Measurements from ENCODE around the gene ENPP6.
"Not testable (repeated sequence)": the region's sequence is repeated elsewhere in the genome, so short reads cannot be mapped to it uniquely, and the experiment has no call there.

The ENPP6 gene

GRCh38 chr4:184142121-184143000, 75.3 kb downstream of the ENPP6 start:
- no peak for TF ChIP-seq TAF1 (IDR thresholded peaks at IDR 0.05; ENCODE audit: borderline replicate concordance, low read depth, low read length)
- TF ChIP-seq POLR2AphosphoS5 (IDR thresholded peaks at IDR 0.05; ENCODE audit: low read depth, low read length), result no peak
- no peak for TF ChIP-seq POLR2A (IDR thresholded peaks at IDR 0.05; ENCODE audit: low read depth, low read length)
- DNase-seq (ENCODE audit: insufficient read length) (no peak), FAIRE-seq (no peak)

GRCh38 chr4:184140901-184141300, 76.8 kb downstream of the ENPP6 start:
- not testable (repeated sequence) for FAIRE-seq; DNase-seq (ENCODE audit: insufficient read length)

GRCh38 chr4:184136525-184136924, 81.1 kb downstream of the ENPP6 start:
- FAIRE-seq (no peak), DNase-seq (ENCODE audit: insufficient read length) (no peak)
- no peak for TF ChIP-seq POLR2AphosphoS5 (IDR thresholded peaks at IDR 0.05; ENCODE audit: low read depth, low read length)
- no peak for TF ChIP-seq TAF1 (IDR thresholded peaks at IDR 0.05; ENCODE audit: borderline replicate concordance, low read depth, low read length)
- no peak for TF ChIP-seq POLR2A (IDR thresholded peaks at IDR 0.05; ENCODE audit: low read depth, low read length)

- DNase-seq (ENCODE audit: insufficient read length) (no peak), FAIRE-seq (no peak)
- no peak for TF ChIP-seq POLR2A (IDR thresholded peaks at IDR 0.05; ENCODE audit: low read depth, low read length)
- TF ChIP-seq POLR2AphosphoS5 (IDR thresholded peaks at IDR 0.05; ENCODE audit: low read depth, low read length), result no peak
- TF ChIP-seq TAF1 (IDR thresholded peaks at IDR 0.05; ENCODE audit: borderline replicate concordance, low read depth, low read length), result no peak
Measured at GRCh38 chr4:184126800-184127199, 90.9 kb downstream of the ENPP6 start.

GRCh38 chr4:184122631-184123408, 94.9 kb downstream of the ENPP6 start:
- no peak for FAIRE-seq
- TF ChIP-seq POLR2A (IDR thresholded peaks at IDR 0.05; ENCODE audit: low read depth, low read length), result no peak
- TF ChIP-seq POLR2AphosphoS5 (IDR thresholded peaks at IDR 0.05; ENCODE audit: low read depth, low read length), result no peak
- no peak for TF ChIP-seq TAF1 (IDR thresholded peaks at IDR 0.05; ENCODE audit: borderline replicate concordance, low read depth, low read length)
- no peak for DNase-seq (ENCODE audit: insufficient read length)

- DNase-seq (ENCODE audit: insufficient read length), result no peak
- no peak for FAIRE-seq
- no peak for TF ChIP-seq TAF1 (IDR thresholded peaks at IDR 0.05; ENCODE audit: borderline replicate concordance, low read depth, low read length)
- no peak for TF ChIP-seq POLR2A (IDR thresholded peaks at IDR 0.05; ENCODE audit: low read depth, low read length)
- TF ChIP-seq POLR2AphosphoS5 (IDR thresholded peaks at IDR 0.05; ENCODE audit: low read depth, low read length), result no peak
Measured at GRCh38 chr4:184120549-184121127, 97.0 kb downstream of the ENPP6 start.

GRCh38 chr4:184117662-184118199, 99.9 kb downstream of the ENPP6 start:
- TF ChIP-seq TAF1 (IDR thresholded peaks at IDR 0.05; ENCODE audit: borderline replicate concordance, low read depth, low read length), result no peak
- no peak for TF ChIP-seq POLR2A (IDR thresholded peaks at IDR 0.05; ENCODE audit: low read depth, low read length)
- TF ChIP-seq POLR2AphosphoS5 (IDR thresholded peaks at IDR 0.05; ENCODE audit: low read depth, low read length), result no peak
- FAIRE-seq, result no peak
- no peak for DNase-seq (ENCODE audit: insufficient read length)

GRCh38 chr4:184115399-184115798, 102.3 kb downstream of the ENPP6 start:
- no peak for FAIRE-seq

GRCh38 chr4:184114431-184114830, 103.2 kb downstream of the ENPP6 start:
- DNase-seq (ENCODE audit: insufficient read length) (no peak), FAIRE-seq (no peak)
- no peak for TF ChIP-seq POLR2AphosphoS5 (IDR thresholded peaks at IDR 0.05; ENCODE audit: low read depth, low read length)
- no peak for TF ChIP-seq TAF1 (IDR thresholded peaks at IDR 0.05; ENCODE audit: borderline replicate concordance, low read depth, low read length)
- no peak for TF ChIP-seq POLR2A (IDR thresholded peaks at IDR 0.05; ENCODE audit: low read depth, low read length)

More at GRCh38 chr4:184115399-184115798, 102.3 kb downstream of the ENPP6 start:
- TF ChIP-seq POLR2AphosphoS5 (IDR thresholded peaks at IDR 0.05; ENCODE audit: low read depth, low read length), result no peak
- no peak for TF ChIP-seq POLR2A (IDR thresholded peaks at IDR 0.05; ENCODE audit: low read depth, low read length)
- TF ChIP-seq TAF1 (IDR thresholded peaks at IDR 0.05; ENCODE audit: borderline replicate concordance, low read depth, low read length), result no peak
- no peak for DNase-seq (ENCODE audit: insufficient read length)

GRCh38 chr4:184112006-184112550, 105.6 kb downstream of the ENPP6 start:
- no peak for DNase-seq (ENCODE audit: insufficient read length)
- no peak for FAIRE-seq
- TF ChIP-seq POLR2A (IDR thresholded peaks at IDR 0.05; ENCODE audit: low read depth, low read length) (no peak), TAF1 (IDR thresholded peaks at IDR 0.05; ENCODE audit: borderline replicate concordance, low read depth, low read length) (no peak), POLR2AphosphoS5 (IDR thresholded peaks at IDR 0.05; ENCODE audit: low read depth, low read length) (no peak)

- TF ChIP-seq TAF1 (IDR thresholded peaks at IDR 0.05; ENCODE audit: borderline replicate concordance, low read depth, low read length), result no peak
- TF ChIP-seq POLR2AphosphoS5 (IDR thresholded peaks at IDR 0.05; ENCODE audit: low read depth, low read length), result no peak
- no peak for TF ChIP-seq POLR2A (IDR thresholded peaks at IDR 0.05; ENCODE audit: low read depth, low read length)
- FAIRE-seq, result no peak
Measured at GRCh38 chr4:184111233-184111832, 106.3 kb downstream of the ENPP6 start.

More at GRCh38 chr4:184111233-184111832, 106.3 kb downstream of the ENPP6 start:
- no peak for DNase-seq (ENCODE audit: insufficient read length)
